ENCODE measurements around the gene UGT1A10. TPM values are rescaled to one million over a fixed set of nuclear protein-coding genes. Genes with fewer than 3 reads are reported as not detected.
A peak's percentile ranks its signal among the peaks of the same experiment; 100 is the strongest.

UGT1A10 gene
- total RNA-seq, 1 donor from 2014 or later: not detected

DNA sequence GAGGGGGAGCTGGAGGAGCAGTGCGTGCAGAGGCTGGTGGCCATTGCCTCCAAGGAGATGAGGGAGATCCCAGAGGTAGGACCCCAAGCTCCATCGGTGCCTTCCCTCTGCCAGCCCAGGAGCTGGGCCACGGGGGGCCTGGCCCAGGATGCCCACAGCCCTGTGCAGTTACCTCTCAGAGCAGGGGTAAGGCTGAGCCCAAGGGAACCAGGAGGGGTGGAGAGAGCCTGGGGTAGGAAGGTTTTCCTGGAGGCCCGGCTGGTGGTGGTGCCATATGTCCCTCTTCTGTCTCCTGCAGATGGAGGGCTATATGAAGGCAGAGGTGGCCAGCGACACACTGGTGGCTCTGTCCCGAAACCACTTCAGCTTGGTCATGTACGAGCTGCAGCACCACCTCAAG lies 153.3 kb downstream of the UGT1A10 start:
- TF ChIP-seq CTCF (IDR thresholded peaks at IDR 0.05) (no peak), POLR2A (IDR thresholded peaks at IDR 0.05) (no peak), POLR2AphosphoS5 (IDR thresholded peaks at IDR 0.05; ENCODE audit: insufficient read depth in 1 of 2, low read depth in 1 of 2) (no peak)
- peak in 1 of 2 donors; percentile 76 for DNase-seq (ENCODE audit: extremely low spot score in 2 of 2)
- no peaks in the 10 kb centered on the region for H3K36me3 ChIP-seq
- no peaks in the 10 kb centered on the region for H3K27me3 ChIP-seq
- H3K9me3 ChIP-seq: no peaks in the 10 kb centered on the region
- no peak overlapping the region for H3K27ac ChIP-seq
- H3K4me1 ChIP-seq: no peaks in the 10 kb centered on the region
- intact Hi-C loops (cut with DNase I): no loop called here
- no peak overlapping the region for H3K4me3 ChIP-seq

- intact Hi-C loops (cut with DNase I): no loop called here
- DNase-seq (ENCODE audit: extremely low spot score in 2 of 2): peak in 1 of 2 donors; percentile 71
- H3K9me3 ChIP-seq: no peaks in the 10 kb centered on the region
- no peak overlapping the region for H3K27ac ChIP-seq
- no peak overlapping the region for H3K4me3 ChIP-seq
- no peaks in the 10 kb centered on the region for H3K27me3 ChIP-seq
- TF ChIP-seq CTCF (IDR thresholded peaks at IDR 0.05) (no peak), POLR2AphosphoS5 (IDR thresholded peaks at IDR 0.05; ENCODE audit: insufficient read depth in 1 of 2, low read depth in 1 of 2) (no peak), POLR2A (IDR thresholded peaks at IDR 0.05) (no peak)
- H3K4me1 ChIP-seq: no peaks in the 10 kb centered on the region
- no peaks in the 10 kb centered on the region for H3K36me3 ChIP-seq
Observed at GRCh38 chr2:233791151-233791882, 155.1 kb downstream of the UGT1A10 start.

DNA sequence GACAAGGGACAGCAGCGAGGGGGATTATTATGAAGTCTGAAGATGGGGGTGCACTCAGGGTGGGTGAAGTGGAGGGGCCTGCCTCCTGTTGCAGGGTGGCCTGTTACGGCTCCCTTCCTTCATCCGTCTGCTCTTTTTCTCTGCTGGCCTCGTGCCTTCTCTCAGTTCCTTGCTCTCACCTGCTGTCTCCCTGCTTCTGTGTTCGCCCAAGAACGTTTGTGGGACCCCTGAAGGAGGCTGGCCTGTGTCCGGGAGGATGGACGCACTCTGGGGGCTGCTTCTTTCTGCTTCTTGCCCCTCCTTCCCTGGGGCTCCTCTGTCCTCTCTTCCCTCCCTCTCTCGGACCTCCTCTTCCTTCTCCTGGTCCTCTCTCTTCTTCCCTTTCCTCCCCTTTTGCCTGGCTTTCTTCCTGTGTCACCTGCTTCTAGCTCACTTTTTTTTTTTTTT lies 155.7 kb downstream of the UGT1A10 start:
- peak in 1 of 2 donors; percentile 94 for DNase-seq (ENCODE audit: extremely low spot score in 2 of 2)
- H3K4me3 ChIP-seq: no peak overlapping the region
- no peaks in the 10 kb centered on the region for H3K9me3 ChIP-seq
- H3K36me3 ChIP-seq: no peaks in the 10 kb centered on the region
- no peak overlapping the region for H3K27ac ChIP-seq
- TF ChIP-seq POLR2A (IDR thresholded peaks at IDR 0.05) (no peak), CTCF (IDR thresholded peaks at IDR 0.05) (no peak), POLR2AphosphoS5 (IDR thresholded peaks at IDR 0.05; ENCODE audit: insufficient read depth in 1 of 2, low read depth in 1 of 2) (no peak)
- intact Hi-C loops (cut with DNase I): no loop called here
- H3K4me1 ChIP-seq: no peaks in the 10 kb centered on the region
- H3K27me3 ChIP-seq: no peaks in the 10 kb centered on the region

GRCh38 chr2:233792720-233793119 lies 156.5 kb downstream of the UGT1A10 start:
- intact Hi-C loops (cut with DNase I): no loop called here

More at GRCh38 chr2:233792720-233793119, 156.5 kb downstream of the UGT1A10 start:
- Histone ChIP-seq H3K4me1 (no peaks in the 10 kb centered on the region), H3K27me3 (no peaks in the 10 kb centered on the region), H3K36me3 (no peaks in the 10 kb centered on the region), H3K27ac (no peak overlapping the region), H3K4me3 (no peak overlapping the region), H3K9me3 (no peaks in the 10 kb centered on the region)
- no peak for DNase-seq (ENCODE audit: extremely low spot score in 2 of 2)
- no peak for TF ChIP-seq CTCF (IDR thresholded peaks at IDR 0.05)
- TF ChIP-seq POLR2A (IDR thresholded peaks at IDR 0.05): no peak
- no peak for TF ChIP-seq POLR2AphosphoS5 (IDR thresholded peaks at IDR 0.05; ENCODE audit: insufficient read depth in 1 of 2, low read depth in 1 of 2)

All from vagina (tissue), 2 donors.